Liver (tissue), 9 donors: ENCODE data around the gene AP5B1. TPM values are rescaled to one million over a fixed set of nuclear protein-coding genes. Genes with fewer than 3 reads are reported as not detected.

Experiments
- DNase-seq: peaks from one replicate; pipeline ENCODE4 v3.0.0-alpha.2; 2017; ENCODE audit warnings: low spot score
- H3K27ac ChIP-seq, 2 donors: one replicate each; pipeline ENCODE4 v1.7.0; 2013; ENCODE audit warnings: inconsistent platforms in 2 of 2, low read length in 2 of 2, control low read depth in 1 of 2, low read depth in 1 of 2, mild to moderate bottlenecking in 1 of 2
- H3K27me3 ChIP-seq, 4 donors: one replicate each; pipeline versions ENCODE4 v1.6.1 to v1.7.0; 2013; ENCODE audit warnings: low read length in 3 of 4, inconsistent platforms in 1 of 4, mild to moderate bottlenecking in 1 of 4, moderate library complexity in 1 of 4; ENCODE audit not compliant: control insufficient read depth in 4 of 4, insufficient read depth in 4 of 4
- H3K36me3 ChIP-seq, 4 donors: one replicate each; pipeline versions ENCODE4 v1.6.1 to v1.7.0; 2013; ENCODE audit warnings: low read length in 3 of 4, mild to moderate bottlenecking in 3 of 4, low read depth in 1 of 4, moderate library complexity in 1 of 4; ENCODE audit not compliant: control insufficient read depth in 4 of 4, insufficient read depth in 3 of 4
- H3K4me1 ChIP-seq, 4 donors: one replicate each; pipeline versions ENCODE4 v1.6.1 to v1.7.0; 2013; ENCODE audit warnings: low read length in 3 of 4, mild to moderate bottlenecking in 3 of 4, moderate library complexity in 1 of 4; ENCODE audit not compliant: control insufficient read depth in 4 of 4, insufficient read depth in 4 of 4
- H3K4me3 ChIP-seq, 3 donors: one replicate each; pipeline versions ENCODE4 v1.6.1 to v1.7.0; 2013; ENCODE audit warnings: low read length in 3 of 3, control low read depth in 1 of 3, low read depth in 1 of 3, mild to moderate bottlenecking in 1 of 3
- H3K9ac ChIP-seq, 2 donors: one replicate each; pipeline ENCODE4 v1.7.0; 2013; ENCODE audit warnings: low read length in 2 of 2, mild to moderate bottlenecking in 2 of 2, moderate library complexity in 2 of 2, control low read depth in 1 of 2, low read depth in 1 of 2
- H3K9me3 ChIP-seq, 4 donors: one replicate each; pipeline versions ENCODE4 v1.6.1 to v1.7.0; 2013; ENCODE audit warnings: low read length in 3 of 4; ENCODE audit not compliant: control insufficient read depth in 4 of 4
- CTCF ChIP-seq: fragments of 150-350 bp; IDR thresholded peaks from 2 replicates; pipeline ENCODE4 v1.5.1; 2017; ENCODE audit warnings: improper control_type of control experiment, low read depth, low read length; ENCODE audit not compliant: missing input control
- GABPA ChIP-seq, 2 donors: IDR thresholded peaks in 1 of 2; conservative IDR thresholded peaks in 1 of 2; 2 replicates each; pipeline ENCODE4 v1.6.1; 2016; ENCODE audit warnings: antibody characterized with exemption in 2 of 2, mild to moderate bottlenecking in 1 of 2, moderate library complexity in 1 of 2
- HNF4G ChIP-seq: IDR thresholded peaks from 2 replicates; pipeline ENCODE4 v1.6.1; 2016; ENCODE audit warnings: antibody characterized with exemption
- MAX ChIP-seq: IDR thresholded peaks from 2 replicates; pipeline ENCODE4 v1.6.1; 2016; ENCODE audit warnings: antibody characterized with exemption
- REST ChIP-seq: IDR thresholded peaks from 2 replicates; pipeline ENCODE4 v1.6.1; 2016; ENCODE audit warnings: antibody characterized with exemption, mild to moderate bottlenecking
- TAF1 ChIP-seq: conservative IDR thresholded peaks from 2 replicates; pipeline ENCODE4 v1.6.1; 2016; ENCODE audit warnings: antibody characterized with exemption, mild to moderate bottlenecking
- ZBTB33 ChIP-seq: IDR thresholded peaks from 2 replicates; pipeline ENCODE4 v1.6.1; 2016; ENCODE audit warnings: antibody characterized with exemption
- WGBS: extraction: QIAGEN DNeasy Blood & Tissue Kit; methylation state at CpG from one replicate; pipeline ENCODE4 v1.1.7; 2013; 5-methylcytosine and 5-hydroxymethylcytosine counted together
- polyA plus RNA-seq, 2 donors: library from polyadenylated mRNA; stranded (reverse) in 1 of 2; unstranded in 1 of 2; fragments of 200-250 nt in 1 of 2; fragments of >200 nt in 1 of 2; fragmentation: Nextera tagmentation in 1 of 2; extraction: Ambion mirVana in 1 of 2; gene quantifications; one replicate each; pipeline versions ENCODE4 v1.2.1 to v1.2.3, GENCODE V29; 2013 to 2015
- total RNA-seq, 2 donors: library from RNA; depleted of rRNA; stranded (reverse); fragments of >200 nt; gene quantifications; one replicate each; pipeline ENCODE4 v1.2.3, GENCODE V29; 2014
- donor health status: healthy.
- donor health status: healthy.
- donor health status: healthy.
- donor health status: healthy.
- donor health status: healthy.

Gene AP5B1
- total and polyA plus RNA-seq, 4 donors, result 2.0 to 10.8 (median 5.0) TPM

- TF ChIP-seq MAX, result no peak
These were observed 1.7 kb downstream of the AP5B1 start (continued) for GRCh38 chr11:65778901-65779668.

- Histone ChIP-seq H3K36me3 (peaks cover 0 to 6% (median 0%) of the 10 kb centered on the region in 4 donors), H3K9me3 (no peaks in the 10 kb centered on the region), H3K27ac (no peak overlapping the region), H3K9ac (no peak overlapping the region), H3K4me1 (peaks cover 4 to 19% (median 18%) of the 10 kb centered on the region in 4 donors), H3K4me3 (no peak overlapping the region), H3K27me3 (no peaks in the 10 kb centered on the region)
- no peak for DNase-seq
- TF ChIP-seq REST (no peak), TAF1 (no peak), ZBTB33 (no peak), HNF4G (no peak)
- 94% methylated on average over 20 of the region's 20 CpGs for WGBS
These were observed 2.3 kb downstream of the AP5B1 start for GRCh38 chr11:65778431-65778900.

GRCh38 chr11:65777821-65778361 lies 2.9 kb downstream of the AP5B1 start:
- 94% methylated on average over 23 of the region's 23 CpGs for WGBS
- Histone ChIP-seq H3K27ac (peak overlapping the region in 1 of 2 donors; percentile 69), H3K27me3 (no peaks in the 10 kb centered on the region), H3K9ac (no peak overlapping the region), H3K4me1 (peaks cover 4 to 19% (median 18%) of the 10 kb centered on the region in 4 donors), H3K4me3 (no peak overlapping the region), H3K36me3 (peaks cover 0 to 6% (median 0%) of the 10 kb centered on the region in 4 donors), H3K9me3 (no peaks in the 10 kb centered on the region)
- TF ChIP-seq MAX (no peak), TAF1 (no peak)
- no peak for DNase-seq

GRCh38 chr11:65777241-65777640 lies 3.5 kb downstream of the AP5B1 start:
- TF ChIP-seq GABPA (IDR thresholded peaks at IDR 0.05 in 1 of 2, conservative IDR thresholded peaks at IDR 0.05 in 1 of 2) (no peak), CTCF (no peak), MAX (no peak)

More at GRCh38 chr11:65777241-65777640, 3.5 kb downstream of the AP5B1 start:
- WGBS, result 86% methylated on average over 8 of the region's 8 CpGs
- Histone ChIP-seq H3K4me3 (no peak overlapping the region), H3K4me1 (peaks cover 4 to 19% (median 18%) of the 10 kb centered on the region in 4 donors), H3K27me3 (no peaks in the 10 kb centered on the region), H3K9me3 (no peaks in the 10 kb centered on the region), H3K9ac (no peak overlapping the region), H3K36me3 (peaks cover 0 to 6% (median 0%) of the 10 kb centered on the region in 4 donors), H3K27ac (peak overlapping the region; percentile 60 to 69)
- DNase-seq, result no peak
